Measurements from ENCODE around the gene GALM.
"Not testable (repeated sequence)": the region's sequence is repeated elsewhere in the genome, so short reads cannot be mapped to it uniquely, and the experiment has no call there.

Gene GALM

GRCh38 chr2:38714941-38715340 lies 49.0 kb downstream of the GALM start:
- DNase-seq: not testable (repeated sequence)

GRCh38 chr2:38716185-38716584 lies 50.3 kb downstream of the GALM start:
- no peak for DNase-seq

GRCh38 chr2:38718601-38719000 lies 52.7 kb downstream of the GALM start:
- no peak for DNase-seq

- DNase-seq: no peak
These were observed 53.8 kb downstream of the GALM start for GRCh38 chr2:38719706-38720105.

- DNase-seq: no peak
These were observed 54.8 kb downstream of the GALM start for GRCh38 chr2:38720613-38721241.

- no peak for DNase-seq
These were observed 56.6 kb downstream of the GALM start for GRCh38 chr2:38722271-38723061.

GRCh38 chr2:38723173-38723572 lies 57.3 kb downstream of the GALM start:
- no peak for DNase-seq

- no peak for DNase-seq
These were observed 61.7 kb downstream of the GALM start for GRCh38 chr2:38727661-38728060.

GRCh38 chr2:38728694-38729093 lies 62.8 kb downstream of the GALM start:
- no peak for DNase-seq

GRCh38 chr2:38731090-38731489 lies 65.2 kb downstream of the GALM start:
- DNase-seq: no peak

- no peak for DNase-seq
These were observed 65.8 kb downstream of the GALM start for GRCh38 chr2:38731684-38732221.

GRCh38 chr2:38733300-38733971 lies 67.5 kb downstream of the GALM start:
- DNase-seq: no peak

GRCh38 chr2:38734299-38735058 lies 68.6 kb downstream of the GALM start:
- DNase-seq: no peak

- no peak for DNase-seq
These were observed 70.0 kb downstream of the GALM start for GRCh38 chr2:38735999-38736320.

- DNase-seq: not testable (repeated sequence)
These were observed 71.2 kb downstream of the GALM start for GRCh38 chr2:38737000-38737698.

GRCh38 chr2:38737925-38738324 lies 72.0 kb downstream of the GALM start:
- DNase-seq: no peak

GRCh38 chr2:38739524-38739923 lies 73.6 kb downstream of the GALM start:
- no peak for DNase-seq

- no peak for DNase-seq
These were observed 75.2 kb downstream of the GALM start for GRCh38 chr2:38740851-38741731.

- DNase-seq: no peak
These were observed 77.1 kb downstream of the GALM start for GRCh38 chr2:38742797-38743559.

- no peak for DNase-seq
These were observed 77.9 kb downstream of the GALM start for GRCh38 chr2:38743672-38744398.

All from 8988T (cell line).